Neural progenitor cell (in vitro differentiated cells): ENCODE data around the gene TPP2. TPM values are rescaled to one million over a fixed set of nuclear protein-coding genes. Genes with fewer than 3 reads are reported as not detected.

Experiments used
- DNase-seq: peaks from one replicate; pipeline ENCODE4 v3.0.0-alpha.2; 2016; ENCODE audit warnings: low spot score
- H2AFZ ChIP-seq: fragments of 200-600 bp; sonication (generic); replicated peaks from 2 replicates; pipeline ENCODE4 v1.6.1; 2016; ENCODE audit warnings: antibody characterized with exemption
- H3F3A ChIP-seq: fragments of 200-600 bp; sonication (generic); 2 replicates; pipeline ENCODE4 v1.6.1; 2016; ENCODE audit warnings: antibody characterized with exemption, low read depth
- H3K27ac ChIP-seq: fragments of 200-600 bp; sonication (generic); 2 replicates; pipeline ENCODE4 v1.5.1; 2016; ENCODE audit warnings: mild to moderate bottlenecking
- H3K27me3 ChIP-seq: fragments of 200-600 bp; sonication (generic); 2 replicates; pipeline ENCODE4 v1.6.1; 2016; ENCODE audit warnings: mild to moderate bottlenecking, moderate library complexity
- H3K36me3 ChIP-seq: fragments of 200-600 bp; sonication (generic); 2 replicates; pipeline ENCODE4 v1.5.1; 2016
- H3K4me1 ChIP-seq: fragments of 200-600 bp; sonication (generic); 2 replicates; pipeline ENCODE4 v1.6.1; 2016; ENCODE audit warnings: mixed run types
- H3K4me2 ChIP-seq: fragments of 200-600 bp; sonication (generic); 2 replicates; pipeline ENCODE4 v1.6.1; 2016
- H3K4me3 ChIP-seq: fragments of 200-600 bp; sonication (generic); 2 replicates; pipeline ENCODE4 v1.5.1; 2016
- H3K79me2 ChIP-seq: fragments of 200-600 bp; sonication (generic); 2 replicates; pipeline ENCODE4 v1.6.1; 2016; ENCODE audit warnings: low read depth
- H3K9ac ChIP-seq: fragments of 200-600 bp; sonication (generic); 2 replicates; pipeline ENCODE4 v1.6.1; 2016
- H3K9me3 ChIP-seq: fragments of 200-600 bp; sonication (generic); 2 replicates; pipeline ENCODE4 v1.5.1; 2016; ENCODE audit warnings: low read depth
- H4K20me1 ChIP-seq: fragments of 200-600 bp; sonication (generic); 2 replicates; pipeline ENCODE4 v1.6.1; 2016; ENCODE audit warnings: low read depth
- H3K27ac Mint-ChIP-seq: 3 replicates; pipeline ENCODE4 v1.8.0; 2021; ENCODE audit warnings: mixed read lengths
- H3K27me3 Mint-ChIP-seq: 2 replicates; pipeline ENCODE4 v1.8.0; 2022; ENCODE audit warnings: low read depth, mild to moderate bottlenecking, inconsistent platforms, moderate library complexity, mixed read lengths; ENCODE audit not compliant: insufficient read depth
- H3K36me3 Mint-ChIP-seq: 3 replicates; pipeline ENCODE4 v1.8.0; 2021; ENCODE audit warnings: mixed read lengths
- H3K4me1 Mint-ChIP-seq: 3 replicates; pipeline ENCODE4 v1.8.0; 2021; ENCODE audit warnings: mixed read lengths
- H3K4me3 Mint-ChIP-seq: 3 replicates; pipeline ENCODE4 v1.8.0; 2021; ENCODE audit warnings: mild to moderate bottlenecking, moderate library complexity, mixed read lengths
- H3K9me3 Mint-ChIP-seq: 3 replicates; pipeline ENCODE4 v1.8.0; 2020; ENCODE audit warnings: mixed read lengths
- EZH2 ChIP-seq: fragments of 200-600 bp; sonication (generic); IDR thresholded peaks from 2 replicates; pipeline ENCODE4 v1.6.1; 2017; ENCODE audit warnings: antibody characterized with exemption, mild to moderate bottlenecking, moderate library complexity
- EZH2phosphoT487 ChIP-seq: fragments of 200-600 bp; sonication (generic); IDR thresholded peaks from 2 replicates; pipeline ENCODE4 v1.6.1; 2017; ENCODE audit warnings: antibody characterized with exemption
- total RNA-seq: library from RNA; depleted of rRNA; stranded (reverse); fragments of >200 nt; gene quantifications from 2 replicates; pipeline ENCODE4 v1.2.3, GENCODE V29; 2015; ENCODE audit warnings: low replicate concordance
- TF ChIP-seq, protein P1 (sequence below): fragments of 200-600 bp; sonication (generic); IDR thresholded peaks from 2 replicates; pipeline ENCODE4 v1.5.1; 2017; ENCODE audit warnings: antibody characterized with exemption, mild to moderate bottlenecking

TPP2 gene
- total RNA-seq, 1 donor from 2014 or later, result 137 TPM

DNA sequence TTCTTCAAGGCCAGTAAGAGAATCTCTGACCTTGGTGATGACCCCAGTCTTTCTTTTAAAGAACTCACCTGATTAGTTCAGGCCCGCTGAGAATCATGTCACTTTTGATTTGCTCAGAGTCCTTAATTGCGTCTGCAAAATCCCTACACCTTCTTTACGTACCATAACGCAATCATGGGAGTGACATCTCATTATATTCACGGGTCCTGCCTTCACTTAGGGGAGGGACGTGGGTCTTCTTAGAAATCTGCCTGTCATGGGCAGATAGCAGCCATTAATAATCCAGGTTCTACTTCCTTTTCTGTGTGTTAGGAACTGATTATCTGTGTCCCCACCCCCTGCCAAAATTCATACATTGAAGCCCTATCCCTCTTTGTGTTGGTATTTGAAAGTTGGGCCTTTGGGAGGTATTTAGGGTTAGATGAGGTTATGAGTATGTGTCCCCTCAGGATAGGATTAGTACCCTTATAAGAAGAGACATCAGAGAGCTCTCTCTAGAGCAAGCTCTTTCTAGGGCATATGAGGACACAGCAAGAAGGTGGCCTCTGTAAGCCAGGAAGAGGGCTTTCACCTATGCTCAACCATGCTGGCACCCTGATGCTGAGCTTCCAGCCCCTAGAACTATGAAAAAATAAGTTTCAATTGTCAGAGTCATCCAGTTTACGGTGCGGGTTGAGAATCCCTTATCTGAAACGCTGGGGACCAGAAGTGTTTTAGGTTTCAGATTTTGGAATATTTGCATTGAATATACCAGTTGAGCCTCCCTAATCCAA lies 9.9 kb downstream of the TPP2 start:
- H3K36me3 Mint-ChIP-seq, result peaks cover 38% of the 10 kb centered on the region
- Histone ChIP-seq H4K20me1 (peaks cover 27% of the 10 kb centered on the region), H3K4me1 (peaks cover 8% of the 10 kb centered on the region), H3K79me2 (peaks cover 83% of the 10 kb centered on the region), H3K4me2 (no peak overlapping the region), H3K27ac (no peak overlapping the region), H3F3A (no peaks in the 10 kb centered on the region), H2AFZ (no peak overlapping the region), H3K4me3 (no peak overlapping the region), H3K36me3 (peaks cover 13% of the 10 kb centered on the region), H3K27me3 (no peaks in the 10 kb centered on the region), H3K9ac (no peak overlapping the region), H3K9me3 (no peaks in the 10 kb centered on the region)
- H3K4me3 Mint-ChIP-seq, result no peak overlapping the region
- no peak overlapping the region for H3K27ac Mint-ChIP-seq
- DNase-seq, result no peak
- H3K9me3 Mint-ChIP-seq, result no peaks in the 10 kb centered on the region
- TF ChIP-seq EZH2, result no peak
- TF ChIP-seq EZH2phosphoT487, result no peak
- TF ChIP-seq, protein P1, sequence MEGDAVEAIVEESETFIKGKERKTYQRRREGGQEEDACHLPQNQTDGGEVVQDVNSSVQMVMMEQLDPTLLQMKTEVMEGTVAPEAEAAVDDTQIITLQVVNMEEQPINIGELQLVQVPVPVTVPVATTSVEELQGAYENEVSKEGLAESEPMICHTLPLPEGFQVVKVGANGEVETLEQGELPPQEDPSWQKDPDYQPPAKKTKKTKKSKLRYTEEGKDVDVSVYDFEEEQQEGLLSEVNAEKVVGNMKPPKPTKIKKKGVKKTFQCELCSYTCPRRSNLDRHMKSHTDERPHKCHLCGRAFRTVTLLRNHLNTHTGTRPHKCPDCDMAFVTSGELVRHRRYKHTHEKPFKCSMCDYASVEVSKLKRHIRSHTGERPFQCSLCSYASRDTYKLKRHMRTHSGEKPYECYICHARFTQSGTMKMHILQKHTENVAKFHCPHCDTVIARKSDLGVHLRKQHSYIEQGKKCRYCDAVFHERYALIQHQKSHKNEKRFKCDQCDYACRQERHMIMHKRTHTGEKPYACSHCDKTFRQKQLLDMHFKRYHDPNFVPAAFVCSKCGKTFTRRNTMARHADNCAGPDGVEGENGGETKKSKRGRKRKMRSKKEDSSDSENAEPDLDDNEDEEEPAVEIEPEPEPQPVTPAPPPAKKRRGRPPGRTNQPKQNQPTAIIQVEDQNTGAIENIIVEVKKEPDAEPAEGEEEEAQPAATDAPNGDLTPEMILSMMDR, result no peak
- H3K4me1 Mint-ChIP-seq, result peaks cover 9% of the 10 kb centered on the region
- H3K27me3 Mint-ChIP-seq, result no peaks in the 10 kb centered on the region

DNA sequence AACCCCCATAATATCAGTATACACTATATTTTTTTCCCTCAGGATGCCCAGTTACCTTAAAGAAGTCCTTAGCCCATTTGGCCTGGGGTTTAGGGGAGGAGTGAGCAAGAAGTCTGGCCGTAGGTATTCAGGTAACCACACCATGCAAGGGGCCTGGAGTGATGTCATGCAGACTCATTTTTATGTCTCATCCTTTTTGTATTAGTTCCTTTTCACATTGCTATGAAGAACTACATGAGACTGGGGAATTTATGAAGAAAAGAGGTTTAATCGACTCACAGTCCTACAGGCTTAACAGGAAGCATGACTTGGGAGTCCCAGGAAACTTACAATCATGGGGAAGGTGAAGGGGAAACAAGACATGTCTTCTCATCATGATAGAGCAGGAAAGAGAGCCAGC lies 12.2 kb downstream of the TPP2 start:
- Histone ChIP-seq H3K79me2 (peaks cover 83% of the 10 kb centered on the region), H3K4me1 (no peaks in the 10 kb centered on the region), H3K27ac (no peak overlapping the region), H4K20me1 (peaks cover 17% of the 10 kb centered on the region), H3K4me3 (no peak overlapping the region), H3K4me2 (no peak overlapping the region), H2AFZ (no peak overlapping the region), H3F3A (no peaks in the 10 kb centered on the region), H3K27me3 (no peaks in the 10 kb centered on the region), H3K9me3 (no peaks in the 10 kb centered on the region), H3K36me3 (peaks cover 13% of the 10 kb centered on the region), H3K9ac (no peak overlapping the region)
- no peaks in the 10 kb centered on the region for H3K27me3 Mint-ChIP-seq
- TF ChIP-seq EZH2phosphoT487 (no peak), EZH2 (no peak)
- TF ChIP-seq, protein P1, result no peak
- no peak overlapping the region for H3K4me3 Mint-ChIP-seq
- H3K4me1 Mint-ChIP-seq, result no peaks in the 10 kb centered on the region
- H3K27ac Mint-ChIP-seq, result no peak overlapping the region
- peaks cover 27% of the 10 kb centered on the region for H3K36me3 Mint-ChIP-seq
- no peak for DNase-seq
- H3K9me3 Mint-ChIP-seq, result no peaks in the 10 kb centered on the region

DNA sequence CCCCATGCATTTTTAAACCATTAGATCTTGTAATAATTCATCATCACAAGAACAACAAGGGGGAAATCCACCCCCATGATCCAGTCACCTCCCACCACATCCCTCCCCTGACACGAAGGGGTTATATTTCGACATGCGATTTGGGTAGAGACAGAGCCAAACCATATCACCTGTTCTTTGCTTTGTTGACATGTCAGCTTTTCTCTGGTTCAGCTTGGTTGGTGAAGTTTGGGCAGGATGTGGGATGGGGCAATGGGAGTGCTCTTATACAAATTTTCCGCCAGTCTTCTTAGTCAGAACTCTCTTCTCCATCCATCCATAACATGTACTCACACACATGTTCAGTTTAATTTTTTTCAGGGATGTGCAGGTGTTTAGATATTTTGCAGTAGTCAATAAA lies 12.9 kb downstream of the TPP2 start:
- Histone ChIP-seq H3K9me3 (no peaks in the 10 kb centered on the region), H3K27ac (no peak overlapping the region), H2AFZ (no peak overlapping the region), H3K36me3 (peaks cover 13% of the 10 kb centered on the region), H3K4me3 (no peak overlapping the region), H3K27me3 (no peaks in the 10 kb centered on the region), H3K79me2 (peaks cover 81% of the 10 kb centered on the region), H3K4me2 (no peak overlapping the region), H3K4me1 (no peaks in the 10 kb centered on the region), H3K9ac (no peak overlapping the region), H3F3A (no peaks in the 10 kb centered on the region), H4K20me1 (peaks cover 14% of the 10 kb centered on the region)
- H3K4me3 Mint-ChIP-seq, result no peak overlapping the region
- H3K27ac Mint-ChIP-seq, result no peak overlapping the region
- H3K27me3 Mint-ChIP-seq, result no peaks in the 10 kb centered on the region
- peaks cover 25% of the 10 kb centered on the region for H3K36me3 Mint-ChIP-seq
- H3K9me3 Mint-ChIP-seq, result no peaks in the 10 kb centered on the region
- TF ChIP-seq EZH2phosphoT487, result no peak
- TF ChIP-seq EZH2, result no peak
- TF ChIP-seq, protein P1, result no peak
- DNase-seq, result no peak
- H3K4me1 Mint-ChIP-seq, result no peaks in the 10 kb centered on the region
